GM19468 (cell line): ENCODE results near the gene AUTS2.

Experiments
- ATAC-seq: cut with Tn5 transposase; IDR thresholded peaks from one replicate; pipeline ENCODE4 v1.9.1; 2021; ENCODE audit warnings: mild to moderate bottlenecking, moderate library complexity, moderate number of reproducible peaks; ENCODE audit not compliant: unreplicated experiment; ENCODE audit errors: extremely low read depth

The AUTS2 gene

DNA sequence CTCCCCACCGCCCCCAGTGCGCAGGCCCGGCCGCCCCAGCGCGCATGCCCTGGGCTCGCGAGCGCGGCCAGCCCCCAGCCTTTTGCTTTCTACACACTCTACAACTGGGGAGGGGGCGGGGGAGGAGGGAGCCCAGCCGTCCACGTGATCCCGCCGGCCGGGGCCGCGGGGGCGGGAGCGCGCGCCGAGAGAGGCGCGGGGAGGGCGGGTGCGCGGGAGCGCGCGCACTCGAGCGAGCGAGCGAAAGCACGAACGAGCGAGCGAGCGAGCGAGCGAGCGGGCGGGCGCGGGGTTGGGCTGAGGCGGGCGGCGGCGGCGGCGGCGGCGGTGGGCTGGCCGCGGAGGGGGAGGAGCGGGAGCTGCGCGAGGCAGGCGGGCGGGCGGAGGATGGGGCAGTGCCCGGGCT lies at the start of gene AUTS2:
AUTS2 (plus strand) TSS at position 395 of the 406 bp plus-strand sequence. CDS start 1,179 bp downstream, outside the sequence.
- ATAC-seq = no peak

DNA sequence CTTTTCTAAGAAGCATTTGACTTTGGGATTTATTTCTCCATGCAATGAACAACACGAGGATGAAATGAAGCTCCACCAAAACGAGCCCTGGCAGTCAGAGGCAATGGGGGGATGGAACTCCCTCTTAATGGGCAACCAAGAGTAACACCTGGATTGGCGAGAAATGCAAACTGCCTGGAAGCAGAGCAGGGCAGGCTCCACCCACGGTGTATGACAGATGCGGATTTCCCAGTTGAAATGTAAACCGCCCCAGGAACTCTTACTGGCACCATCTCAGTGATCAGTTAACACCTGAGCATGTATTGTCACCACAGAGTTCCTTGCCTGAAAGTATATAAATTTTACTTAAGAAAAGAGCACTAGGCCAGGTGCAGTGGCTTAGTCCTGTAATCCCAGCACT lies 47.3 kb upstream of the AUTS2 start:
- ATAC-seq = no peak

DNA sequence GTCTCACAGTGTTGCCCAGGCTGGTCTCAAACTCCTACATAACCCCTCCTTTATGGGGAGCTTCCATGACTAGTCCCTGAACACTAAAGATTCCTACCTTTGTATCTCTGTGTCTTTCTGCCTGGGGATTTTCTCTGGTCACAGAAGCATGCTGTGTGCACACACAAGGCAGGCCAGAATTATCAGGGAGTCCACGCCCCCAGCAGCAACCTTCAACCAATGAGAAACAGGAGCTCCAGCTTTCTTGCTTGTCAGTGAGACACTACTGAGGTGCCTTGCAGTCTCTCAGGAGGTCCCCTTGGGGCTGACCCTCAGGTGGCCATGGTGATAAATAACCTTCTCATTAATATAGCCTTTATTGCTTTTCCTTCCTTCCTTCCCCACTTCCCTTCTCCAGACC lies 45.1 kb upstream of the AUTS2 start:
- no peak for ATAC-seq

DNA sequence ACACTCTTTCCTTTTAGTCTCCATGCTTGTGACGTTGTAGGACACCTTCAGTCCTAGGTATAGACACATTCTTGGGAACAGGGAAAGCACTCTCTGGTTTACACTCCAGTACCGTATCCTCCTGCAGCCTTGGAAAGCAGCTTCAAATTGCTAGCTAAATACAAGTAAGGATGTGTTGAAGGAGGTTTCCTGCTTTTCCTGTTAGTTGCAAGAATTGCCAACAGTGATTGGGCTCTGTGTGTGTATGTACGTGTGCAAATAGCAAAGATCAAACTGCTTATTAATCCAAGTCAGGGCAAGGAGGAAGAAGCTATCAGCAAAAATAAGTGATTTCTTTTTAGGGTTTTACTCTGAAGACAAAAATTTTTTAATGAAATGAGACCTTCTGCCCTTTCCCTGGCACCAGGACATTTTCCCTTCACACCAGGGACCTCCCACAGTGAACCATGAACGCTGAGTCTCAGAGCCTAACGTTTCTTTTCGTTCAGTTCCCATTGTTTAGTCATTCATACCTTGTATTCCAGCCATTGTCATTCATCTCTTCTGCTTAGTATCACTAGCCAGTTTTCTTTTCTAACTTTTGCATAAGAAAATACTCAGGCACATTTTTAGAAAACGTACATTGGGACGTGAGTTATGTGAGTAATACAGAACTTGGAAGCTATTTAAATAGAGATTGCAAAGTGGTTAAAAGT lies 36.9 kb upstream of the AUTS2 start:
- no peak for ATAC-seq

DNA sequence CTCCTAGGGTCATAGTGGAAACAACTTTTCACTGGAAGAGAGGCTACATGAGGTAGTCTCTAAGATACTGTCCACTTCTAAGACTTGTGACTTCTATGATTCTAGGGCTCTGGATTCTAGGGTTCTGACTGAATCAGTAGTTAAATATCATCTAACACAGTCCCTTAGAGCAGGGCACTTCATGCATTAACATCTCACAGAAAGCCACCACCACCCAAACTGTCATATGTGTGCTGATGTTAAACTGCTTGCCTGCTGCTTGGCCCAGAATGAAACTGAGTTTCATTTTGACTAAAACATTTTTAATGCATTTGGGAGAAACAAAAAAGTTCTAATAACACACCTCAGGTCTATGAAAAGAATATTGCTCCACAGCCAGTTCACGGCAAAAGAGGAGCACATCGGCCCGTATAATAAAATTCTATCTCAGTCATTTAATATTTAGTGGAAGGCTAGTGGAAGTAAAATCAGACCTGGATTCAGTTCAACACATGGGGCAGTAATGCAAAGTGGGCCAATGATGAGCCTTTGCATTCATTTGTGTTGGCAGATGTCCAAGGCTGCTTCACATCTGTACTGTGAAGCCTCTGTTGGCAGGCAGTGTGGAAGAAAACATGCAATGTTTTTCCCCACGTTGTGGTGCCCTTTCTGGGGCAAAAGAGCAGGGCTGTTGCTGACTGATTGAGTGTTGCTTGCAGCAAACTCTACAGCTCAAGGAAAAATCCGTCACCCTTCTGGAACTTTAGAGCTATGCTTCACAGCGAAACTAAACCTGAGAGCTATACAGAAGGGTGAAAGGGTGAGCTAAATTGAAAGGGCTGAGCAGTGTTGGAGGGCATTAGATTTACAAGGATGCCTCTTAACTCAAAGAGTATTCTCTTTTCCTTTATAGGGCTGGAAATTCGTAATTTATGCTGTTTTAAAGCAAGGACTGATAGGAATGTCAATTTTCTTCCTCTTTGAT lies 33.5 kb upstream of the AUTS2 start:
- no peak for ATAC-seq

DNA sequence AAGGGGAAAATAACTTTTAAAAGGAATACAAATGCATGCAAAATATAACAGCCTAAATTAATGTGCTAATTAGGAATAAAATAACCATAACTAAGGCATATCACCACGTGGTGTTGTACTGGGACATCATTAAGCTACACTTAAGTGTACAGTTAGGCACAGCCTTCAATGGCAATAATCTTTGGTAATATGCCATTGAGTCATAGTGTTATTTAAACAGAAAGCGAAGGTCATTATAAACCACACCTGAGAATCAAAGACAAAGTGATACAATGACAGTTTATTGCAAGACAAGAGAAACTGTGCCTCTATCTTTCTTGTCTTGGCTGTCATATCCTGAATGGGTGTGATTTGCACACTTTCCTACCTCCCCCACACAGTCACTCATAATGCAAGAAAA lies 30.5 kb upstream of the AUTS2 start:
- no peak for ATAC-seq

DNA sequence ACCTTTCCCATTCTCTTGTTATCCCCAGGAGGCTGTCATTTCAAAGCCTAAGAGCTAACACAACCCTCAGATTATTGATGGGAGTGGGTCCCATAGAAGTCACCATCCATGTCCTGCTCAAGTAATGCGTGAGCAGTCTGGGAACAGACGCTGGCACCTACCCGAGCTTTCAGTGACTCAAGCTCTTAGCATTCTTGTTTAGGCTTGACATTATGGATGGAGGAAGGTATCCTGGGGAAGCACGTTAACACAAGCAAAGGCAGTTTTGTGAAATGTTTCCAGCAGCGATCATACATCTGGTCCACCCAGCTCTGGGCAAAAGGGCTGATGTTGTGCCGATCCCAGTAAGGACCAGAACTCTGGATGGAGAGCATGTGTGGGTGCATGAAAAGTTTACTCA lies 30.0 kb upstream of the AUTS2 start:
- no peak for ATAC-seq

DNA sequence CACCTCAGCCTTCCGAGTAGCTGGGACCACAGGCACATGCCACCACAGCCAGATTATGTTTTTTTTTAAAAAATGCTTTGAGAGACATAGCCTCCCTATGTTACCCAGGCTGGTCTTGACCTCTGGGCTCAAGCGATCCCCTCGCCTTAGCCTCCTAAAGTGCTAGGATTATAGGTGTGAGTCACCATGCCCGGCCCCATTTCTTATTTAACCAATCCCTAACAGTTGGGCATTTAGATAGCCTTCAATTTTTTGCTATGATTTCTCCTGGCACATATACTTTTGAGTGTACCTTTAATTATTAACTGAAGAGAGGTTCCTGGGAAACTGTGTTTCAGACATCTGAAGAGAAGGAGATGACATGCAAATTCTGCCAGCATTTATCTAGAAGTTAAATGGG lies 22.6 kb upstream of the AUTS2 start:
- ATAC-seq = no peak

DNA sequence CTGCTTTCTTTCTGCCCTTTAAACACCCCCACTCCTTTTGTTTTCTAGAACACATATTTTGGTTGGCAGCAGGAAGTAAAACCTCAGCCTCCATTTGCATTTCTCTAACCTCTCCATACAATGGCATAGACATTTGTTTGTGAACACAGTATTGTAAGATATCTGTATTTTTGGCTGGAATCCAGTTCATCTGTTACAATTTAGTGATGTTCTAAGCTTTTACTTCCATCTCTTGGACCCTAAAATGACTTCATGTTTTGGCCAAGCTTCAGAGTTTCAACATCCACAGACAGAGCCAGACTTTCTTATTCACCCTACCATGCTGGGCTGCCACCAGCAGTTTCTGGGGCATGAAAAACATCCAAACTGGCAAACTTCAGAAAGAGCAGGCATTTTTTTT lies 21.1 kb upstream of the AUTS2 start:
- no peak for ATAC-seq

DNA sequence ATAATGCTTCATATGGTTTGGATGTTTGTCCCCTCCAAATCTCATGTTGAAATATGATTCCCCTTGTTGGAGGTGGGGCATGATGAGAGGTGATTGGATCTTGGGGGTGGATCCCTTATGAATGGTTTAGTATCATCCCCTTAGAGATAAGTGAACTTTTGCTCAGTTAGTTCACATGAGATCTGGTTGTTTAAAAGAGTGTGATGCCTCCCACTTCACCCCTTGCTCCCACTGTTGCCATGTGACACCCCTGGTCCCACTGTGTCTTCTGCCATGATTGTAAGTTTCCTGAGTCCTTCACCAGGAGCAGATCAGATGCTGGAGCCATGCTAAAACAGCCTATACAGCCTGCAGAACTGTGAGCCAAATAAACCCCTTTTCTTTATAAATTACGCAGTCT lies 13.1 kb upstream of the AUTS2 start:
- ATAC-seq = no peak

DNA sequence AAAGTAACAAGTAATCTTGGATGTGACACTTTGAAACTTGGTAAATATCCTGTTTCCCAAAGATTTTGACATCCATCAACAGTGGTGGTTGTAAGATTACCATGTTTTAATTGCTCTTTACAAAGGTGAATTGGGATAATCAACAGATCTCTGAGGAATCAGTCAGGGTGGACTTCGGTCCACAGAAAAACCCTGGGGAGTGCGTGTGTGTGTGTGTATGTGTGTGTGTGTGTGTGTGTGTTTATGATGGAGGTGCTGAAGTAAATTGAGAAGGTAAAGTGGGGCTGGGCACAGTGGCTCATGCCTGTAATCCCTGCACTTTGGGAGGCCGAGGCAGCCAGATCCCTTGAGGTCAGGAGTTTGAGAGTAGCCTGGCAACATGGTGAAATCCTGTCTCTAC lies 12.0 kb upstream of the AUTS2 start:
- no peak for ATAC-seq

DNA sequence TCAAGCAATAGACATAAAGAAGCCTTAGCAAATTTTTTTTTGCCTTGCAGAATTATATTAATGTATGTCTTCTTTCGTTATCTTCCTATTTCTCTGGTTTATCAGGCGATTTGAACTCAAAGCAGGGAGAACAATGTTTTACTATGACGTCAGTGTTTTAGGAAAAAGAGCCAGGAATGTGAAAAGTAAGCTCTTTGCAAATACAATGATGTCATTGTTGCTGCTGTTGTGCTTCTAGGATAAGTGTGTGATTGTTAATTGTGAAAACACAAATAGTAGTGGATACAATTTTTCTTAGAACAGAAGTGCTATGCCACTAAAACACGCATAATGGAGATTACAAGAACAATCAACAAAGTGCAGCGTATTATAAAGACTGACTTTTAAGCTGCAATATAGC lies 9.5 kb upstream of the AUTS2 start:
- ATAC-seq = no peak

DNA sequence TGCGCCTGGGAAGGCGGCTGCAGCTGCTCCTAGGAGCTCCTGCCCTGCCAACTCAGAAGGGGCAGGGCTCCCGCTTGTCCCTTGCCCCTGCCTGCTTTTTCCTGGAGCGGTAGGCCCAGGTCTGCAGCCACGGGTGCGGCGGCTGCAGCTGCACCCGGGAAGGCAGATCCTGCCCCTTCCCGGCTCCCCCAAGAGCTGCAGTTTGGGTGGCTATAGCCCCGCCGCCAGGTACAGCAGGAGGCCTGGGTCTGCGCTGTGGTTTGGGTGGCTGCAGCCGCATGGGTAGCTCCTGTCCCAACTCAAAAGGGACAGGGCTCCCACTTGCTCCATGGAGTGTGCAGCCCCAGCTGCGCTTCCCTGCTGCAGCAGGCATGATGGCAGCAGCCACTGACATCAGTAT lies 6.5 kb upstream of the AUTS2 start:
- no peak for ATAC-seq

DNA sequence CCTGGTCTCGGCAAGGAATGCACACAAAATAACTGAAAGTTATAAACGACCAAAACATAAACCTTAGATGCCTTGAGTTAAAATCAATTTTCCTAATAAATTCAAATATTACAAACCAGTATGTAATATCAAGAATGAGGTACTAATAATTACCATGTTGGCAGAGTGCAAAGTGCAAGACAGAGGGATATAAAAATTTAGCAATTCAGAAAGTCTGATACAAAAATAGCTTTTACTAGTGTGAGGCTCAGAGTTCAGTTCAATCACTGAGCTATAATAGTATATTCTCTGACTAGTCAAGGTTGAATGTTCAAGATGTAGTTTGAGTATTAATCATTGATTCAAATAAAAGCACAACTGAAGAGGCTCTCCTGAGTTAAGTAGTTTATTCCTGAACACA lies 4.8 kb upstream of the AUTS2 start:
- ATAC-seq = no peak

DNA sequence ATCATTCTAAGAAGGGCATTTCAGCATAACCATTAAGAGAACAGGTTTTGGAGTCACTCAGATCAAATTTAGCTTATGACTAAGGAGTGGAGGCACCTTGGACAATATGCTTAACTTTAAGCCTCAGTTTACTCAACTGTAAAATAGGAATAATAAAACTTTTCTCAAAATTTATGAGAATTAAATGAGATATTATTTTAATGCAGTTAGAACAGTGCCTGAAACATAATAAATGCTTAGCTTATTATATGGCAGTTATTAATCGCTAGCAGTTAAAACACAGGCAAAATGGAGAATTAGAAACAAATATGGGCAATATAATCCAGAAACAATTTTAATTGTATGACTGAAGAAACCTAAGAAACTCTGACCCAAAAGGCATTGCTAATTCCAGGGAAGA lies 2.9 kb upstream of the AUTS2 start:
- no peak for ATAC-seq

DNA sequence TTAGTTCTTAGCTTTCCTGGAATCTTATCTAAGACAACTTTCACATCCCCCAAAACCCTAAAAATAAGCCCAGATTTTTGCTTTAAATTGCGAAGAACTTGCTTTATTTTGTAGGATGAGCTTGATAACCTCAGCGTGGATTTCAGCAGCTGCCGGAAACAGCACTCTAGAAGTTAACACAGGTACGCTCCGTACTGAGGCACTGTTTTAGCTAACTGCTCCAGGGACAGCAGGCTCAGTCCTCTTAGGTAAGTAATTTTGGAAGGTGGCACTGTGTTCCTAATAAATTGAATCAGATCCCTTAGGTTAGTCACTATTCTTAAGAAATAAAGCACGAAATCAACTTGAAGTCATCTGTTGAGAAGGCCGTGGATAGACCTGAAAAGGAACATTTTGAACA lies 2.2 kb upstream of the AUTS2 start:
- no peak for ATAC-seq

DNA sequence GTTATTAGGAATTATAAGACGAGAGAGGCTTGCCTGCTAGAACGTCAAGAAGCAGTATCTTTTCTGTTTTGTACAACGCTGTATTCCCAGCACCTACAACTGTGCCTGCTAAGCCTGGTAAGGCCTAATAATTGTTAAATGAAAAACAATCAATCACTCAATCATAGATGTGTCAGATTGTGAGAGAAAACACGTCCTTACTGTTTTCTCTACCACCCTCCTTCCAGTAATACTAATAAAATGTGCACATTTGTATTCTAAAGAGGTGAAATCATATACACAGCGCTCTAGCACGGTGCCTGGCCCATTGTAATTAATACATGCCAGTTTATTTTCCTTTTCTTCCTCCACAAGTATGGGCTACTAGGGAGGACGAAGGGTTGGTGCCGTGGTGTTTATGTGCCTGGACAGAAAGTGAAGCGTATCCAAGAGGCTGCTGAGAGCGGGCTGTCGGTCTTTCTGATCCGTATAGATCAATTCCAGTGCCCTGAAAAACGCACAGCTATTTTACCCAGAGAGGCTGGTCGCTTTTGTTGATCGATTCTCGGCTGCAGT lies 1.5 kb upstream of the AUTS2 start:
- no peak for ATAC-seq

DNA sequence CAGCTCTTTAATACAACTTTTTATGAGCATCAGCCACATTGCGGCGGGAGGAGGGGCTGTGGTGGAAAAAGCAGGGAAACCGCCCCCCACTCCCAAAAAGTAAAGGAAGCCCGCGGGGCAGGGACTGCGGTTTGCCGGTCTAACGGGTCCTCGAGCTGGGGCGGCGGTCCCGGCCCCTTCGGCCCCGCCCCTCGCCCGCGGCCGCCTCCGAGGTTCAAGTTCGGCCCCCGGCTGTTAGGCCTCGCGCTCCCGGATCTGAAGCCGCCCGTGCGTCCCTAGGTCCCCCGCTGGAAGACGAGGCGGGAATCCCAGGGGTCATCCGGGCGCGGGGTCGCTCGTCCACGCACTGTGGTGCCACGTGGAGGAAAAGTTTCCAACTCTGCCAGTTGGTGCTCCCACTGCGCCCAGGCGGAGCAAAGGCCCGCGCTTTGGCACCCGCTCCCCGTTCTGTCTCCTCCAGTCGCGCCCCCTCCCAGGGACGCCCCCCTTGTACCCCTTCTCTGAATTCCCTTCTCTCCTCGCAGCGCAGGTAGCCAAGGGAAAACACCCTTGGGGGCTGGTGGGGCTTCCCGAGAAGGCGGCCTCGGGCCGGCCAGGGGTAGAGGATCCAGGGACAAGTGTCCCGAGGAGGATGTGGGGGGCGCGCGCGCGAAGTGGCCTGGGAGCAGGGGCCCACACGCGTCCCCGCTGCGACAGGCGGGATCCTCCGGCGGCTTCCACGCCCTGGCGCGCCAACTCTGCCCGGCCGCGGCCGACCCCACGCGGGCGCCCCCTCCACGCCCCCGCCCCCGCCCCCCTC lies 798 bp upstream of the AUTS2 start:
- no peak for ATAC-seq

DNA sequence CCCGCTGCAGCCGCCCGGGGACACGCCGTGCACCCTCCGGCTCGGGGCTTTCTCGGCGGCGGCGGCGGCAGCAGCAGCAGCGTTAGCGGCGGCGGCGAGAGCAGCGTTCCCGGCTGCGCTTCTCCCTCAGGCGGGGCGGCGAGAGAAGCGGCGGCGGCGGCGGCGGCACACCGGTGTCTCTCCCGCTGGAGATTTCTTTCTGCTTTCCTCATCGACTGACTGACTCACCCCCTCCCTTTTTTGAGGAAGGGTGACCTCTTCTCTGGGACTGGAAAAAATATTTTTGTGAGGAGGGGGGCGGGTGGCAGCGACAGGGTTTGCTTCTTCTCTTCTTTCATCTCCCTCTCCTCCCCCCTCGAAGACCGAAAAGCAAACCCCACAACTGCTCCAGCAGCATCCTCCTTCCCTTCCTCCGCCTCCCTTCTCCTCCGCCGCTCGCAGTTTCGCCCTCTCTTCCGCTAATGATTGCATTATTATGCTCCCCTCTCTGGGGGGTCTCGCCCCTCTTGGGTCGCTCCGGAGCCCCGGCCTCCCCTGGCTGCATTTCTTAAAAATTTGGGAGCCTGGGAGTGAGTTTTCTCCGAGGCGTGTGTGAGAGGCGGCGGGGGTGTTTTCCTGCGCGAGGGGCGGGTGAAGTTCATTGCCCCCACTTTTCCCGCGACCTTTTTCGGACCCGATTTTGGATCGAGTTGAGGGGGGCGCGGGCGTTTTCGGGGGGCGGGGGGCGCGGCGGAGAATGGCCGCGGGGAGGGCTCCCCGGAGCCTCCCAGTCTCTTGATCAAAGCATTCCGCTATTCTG lies 411 bp downstream of the AUTS2 start:
- no peak for ATAC-seq
